Thyroid gland (tissue), 4 donors: ENCODE measurements around the gene ATF4.

Experiments used
- CTCF ChIP-seq, 6 experiments: fragments of 200-600 bp in 3 of 6; fragments of 450-650 bp in 3 of 6; sonication (generic) in 3 of 6; IDR thresholded peaks; one replicate each; pipeline ENCODE4 v1.5.1; 2016 to 2019; ENCODE audit warnings: antibody characterized with exemption in 6 of 6, mild to moderate bottlenecking in 2 of 6, inconsistent platforms in 1 of 6, moderate library complexity in 1 of 6
- POLR2A ChIP-seq, 2 donors: fragments of 450-650 bp; IDR thresholded peaks; one replicate each; pipeline ENCODE4 v1.6.1; 2017; ENCODE audit warnings: antibody characterized with exemption in 2 of 2, mild to moderate bottlenecking in 2 of 2, moderate library complexity in 1 of 2

- TF ChIP-seq POLR2A (IDR thresholded peaks at IDR 0.05) (peak in 1 of 2 donors; percentile 38), CTCF (IDR thresholded peaks at IDR 0.05) (no peak)
Observed at GRCh38 chr22:39558950-39559349, 38.6 kb downstream of the ATF4 start.
